ENCODE data around the gene ZNF385D.
"Not testable (repeated sequence)": the region's sequence is repeated elsewhere in the genome, so short reads cannot be mapped to it uniquely, and the experiment has no call there.

The ZNF385D gene

DNA sequence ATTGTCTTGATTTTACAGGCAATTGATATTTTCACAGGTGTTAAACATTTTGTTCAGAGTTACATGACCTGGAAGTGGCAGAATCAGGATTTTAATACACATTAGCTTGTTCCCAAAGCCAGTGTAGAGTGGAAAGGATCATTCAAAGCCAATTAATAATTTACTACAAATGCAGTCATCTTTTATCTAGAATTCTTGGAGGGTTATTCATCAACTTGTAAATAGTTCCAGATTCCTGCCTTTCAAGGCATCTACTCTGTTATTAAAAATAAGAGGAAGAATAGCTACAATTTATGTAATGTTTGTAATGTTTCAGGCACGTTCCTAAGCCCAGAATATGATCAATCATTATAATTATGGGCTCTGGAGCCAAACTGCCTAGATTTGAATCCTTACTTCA lies 358.5 kb downstream of the ZNF385D start:
- no peak for DNase-seq (ENCODE audit: extremely low read depth in 1 of 2, low read depth in 1 of 2)

DNA sequence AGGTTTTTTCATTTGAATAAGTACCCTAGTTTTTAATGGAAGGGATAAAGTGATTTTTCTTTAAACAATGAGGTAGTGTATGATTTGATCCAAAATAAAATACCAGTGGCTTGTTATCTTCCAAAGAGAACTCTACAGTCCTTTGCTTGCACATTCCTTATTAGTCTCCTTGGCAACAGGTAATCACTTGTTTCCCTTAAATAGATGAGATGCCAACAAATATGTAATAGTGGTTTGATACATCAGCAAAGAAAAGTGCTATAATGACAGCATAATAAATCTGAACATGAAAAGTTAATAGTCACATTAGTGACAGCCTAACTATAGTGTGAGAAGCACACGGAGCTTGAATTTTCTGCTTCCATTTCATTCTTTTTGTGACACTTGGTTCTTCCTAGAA lies 360.2 kb downstream of the ZNF385D start:
- DNase-seq (ENCODE audit: extremely low read depth in 1 of 2, low read depth in 1 of 2) = no peak

DNA sequence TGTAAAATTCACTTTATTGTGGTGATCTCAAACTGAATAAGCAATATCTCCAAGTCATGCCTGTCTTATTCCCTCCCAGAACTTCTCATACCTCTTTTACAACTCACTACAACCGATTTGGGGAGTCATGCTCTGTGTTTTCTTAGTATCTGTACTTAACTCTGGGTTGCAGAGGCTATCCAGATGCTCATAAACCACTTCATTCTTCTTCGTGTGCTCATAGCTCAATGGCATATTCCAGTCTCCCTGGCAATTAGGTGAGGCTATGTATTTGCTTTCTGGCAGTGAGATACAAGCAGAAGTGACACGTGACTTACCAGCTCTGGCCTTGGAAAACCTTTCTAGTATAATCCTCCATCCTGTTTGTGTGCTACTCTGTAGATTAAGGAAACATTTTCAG lies 360.9 kb downstream of the ZNF385D start:
- no peak for DNase-seq (ENCODE audit: extremely low read depth in 1 of 2, low read depth in 1 of 2)

DNA sequence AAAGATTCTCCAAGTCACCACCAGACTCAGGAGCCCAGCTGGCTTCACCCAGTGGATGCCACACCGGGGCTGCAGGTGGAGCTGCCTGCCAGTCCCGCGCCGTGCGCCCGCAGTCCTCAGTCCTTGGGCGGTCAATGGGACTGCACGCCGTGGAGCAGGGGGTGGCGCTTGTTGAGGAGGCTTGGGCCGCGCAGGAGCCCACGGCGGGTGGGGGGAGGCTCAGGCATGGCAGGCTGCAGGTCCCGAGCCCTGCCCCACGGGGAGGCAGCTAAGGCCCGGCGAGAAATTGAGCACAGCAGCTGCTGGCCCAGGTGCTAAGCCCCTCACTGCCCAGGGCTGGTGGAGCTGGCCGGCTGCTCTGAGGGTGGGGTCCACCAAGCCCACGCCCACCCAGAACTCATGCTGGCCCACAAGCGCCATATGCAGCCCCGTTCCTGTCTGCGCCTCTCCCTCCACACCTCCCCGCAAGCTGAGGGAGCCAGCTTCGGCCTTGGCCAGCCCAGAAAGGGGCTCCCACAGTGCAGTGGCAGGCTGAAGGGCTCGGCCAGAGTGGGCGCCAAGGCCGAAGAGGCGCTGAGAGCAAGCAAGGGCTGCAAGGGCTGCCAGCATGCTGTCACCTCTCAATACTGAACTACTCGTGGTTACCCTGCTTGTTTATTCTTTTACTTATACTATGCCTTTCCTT lies 363.7 kb downstream of the ZNF385D start:
- not testable (repeated sequence) for DNase-seq (ENCODE audit: extremely low read depth in 1 of 2, low read depth in 1 of 2)

DNA sequence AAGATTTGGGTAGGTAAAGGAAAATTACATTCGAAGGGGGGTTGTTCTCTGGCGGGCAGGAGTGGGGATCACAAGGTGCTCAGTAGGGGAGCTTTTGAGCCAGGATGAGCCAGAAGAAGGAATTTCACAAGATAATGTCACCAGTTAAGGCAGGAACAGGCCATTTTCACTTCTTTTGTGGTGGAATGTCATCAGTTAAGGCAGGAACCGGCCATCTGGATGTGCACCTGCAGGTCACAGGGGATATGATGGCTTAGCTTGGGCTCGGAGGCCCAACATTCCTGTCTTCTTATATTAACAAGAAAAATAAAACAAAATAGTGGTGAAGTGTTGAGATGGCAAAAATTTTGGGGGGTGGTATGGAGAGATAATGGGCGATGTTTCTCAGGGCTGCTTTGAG lies 373.0 kb downstream of the ZNF385D start:
- not testable (repeated sequence) for DNase-seq (ENCODE audit: extremely low read depth in 1 of 2, low read depth in 1 of 2)

DNA sequence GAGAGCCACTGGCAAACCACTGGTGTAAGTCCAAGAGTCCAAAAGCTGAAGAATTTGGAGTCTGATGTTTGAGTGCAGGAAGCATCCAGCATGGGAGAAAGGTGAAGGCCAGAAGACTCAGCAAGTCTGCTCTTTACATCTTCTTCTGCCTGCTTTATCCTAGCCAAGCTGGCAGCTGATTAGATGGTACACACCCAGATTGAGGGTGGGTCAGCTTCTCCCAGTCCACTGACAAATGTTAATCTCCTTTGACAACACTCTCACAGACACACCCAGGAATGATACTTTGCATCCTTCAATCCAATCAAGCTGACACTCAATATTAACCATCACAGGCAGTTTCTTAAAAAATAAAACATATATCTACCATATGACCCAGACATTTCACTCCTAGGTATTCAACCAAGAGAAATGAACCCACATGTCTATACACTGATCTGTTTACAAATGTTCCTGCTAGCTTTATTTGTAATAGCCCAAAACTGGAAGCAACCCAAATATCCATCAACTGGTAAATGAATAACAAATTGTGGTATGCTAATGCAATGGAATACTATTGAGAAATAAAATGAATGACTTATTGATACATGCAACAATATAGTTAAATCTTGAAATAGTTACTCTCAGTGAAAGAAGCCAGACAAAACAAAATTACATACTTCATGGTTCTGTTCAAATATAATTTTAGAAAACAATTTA lies 373.8 kb downstream of the ZNF385D start:
- DNase-seq (ENCODE audit: extremely low read depth in 1 of 2, low read depth in 1 of 2) = no peak

DNA sequence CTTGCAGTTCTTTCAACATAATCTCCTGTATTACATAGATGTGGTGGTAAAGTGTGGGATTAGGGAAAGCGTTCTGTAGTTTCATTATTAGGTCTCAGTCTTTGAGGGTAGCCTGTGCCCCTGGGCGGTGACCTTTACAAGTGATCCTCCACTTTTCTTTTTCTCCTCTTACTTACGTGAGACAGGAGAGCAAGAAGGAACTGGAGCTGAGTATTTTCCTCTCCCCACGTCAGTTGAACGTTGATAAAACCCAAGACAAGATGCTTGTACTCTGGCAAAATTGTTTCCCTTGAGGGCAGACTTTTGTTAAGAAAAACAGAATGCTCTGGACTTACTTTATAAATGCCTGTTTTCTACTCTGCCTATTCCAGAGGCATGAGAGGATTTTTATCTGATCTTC lies 378.7 kb downstream of the ZNF385D start:
- no peak for DNase-seq (ENCODE audit: extremely low read depth in 1 of 2, low read depth in 1 of 2)
